NB4 (cell line): Measurements from ENCODE around the gene TMBIM4.

Experiments
- DNase-seq: peaks from one replicate; pipeline ENCODE4 v3.0.0; 2010; ENCODE audit warnings: low read depth
- H3K4me3 ChIP-seq: one replicate; pipeline ENCODE4 v1.5.1; 2011; ENCODE audit warnings: mild to moderate bottlenecking, low read depth, low read length, moderate library complexity
- MYC ChIP-seq: IDR thresholded peaks from 2 replicates; pipeline ENCODE4 v1.6.1; 2011; ENCODE audit warnings: low read depth, low read length
- POLR2A ChIP-seq: IDR thresholded peaks from 2 replicates; pipeline ENCODE4 v1.6.1; 2011; ENCODE audit warnings: mild to moderate bottlenecking; ENCODE audit not compliant: insufficient read length; ENCODE audit errors: extremely low read depth
- TF ChIP-seq, protein P1 (sequence below): IDR thresholded peaks from one replicate; pipeline ENCODE4 v1.5.1; 2012; ENCODE audit warnings: low read depth, low read length
- TF ChIP-seq, protein P2 (sequence below): IDR thresholded peaks from 2 replicates; pipeline ENCODE4 v1.6.1; 2011; ENCODE audit warnings: low read depth, low read length

Gene TMBIM4

DNA sequence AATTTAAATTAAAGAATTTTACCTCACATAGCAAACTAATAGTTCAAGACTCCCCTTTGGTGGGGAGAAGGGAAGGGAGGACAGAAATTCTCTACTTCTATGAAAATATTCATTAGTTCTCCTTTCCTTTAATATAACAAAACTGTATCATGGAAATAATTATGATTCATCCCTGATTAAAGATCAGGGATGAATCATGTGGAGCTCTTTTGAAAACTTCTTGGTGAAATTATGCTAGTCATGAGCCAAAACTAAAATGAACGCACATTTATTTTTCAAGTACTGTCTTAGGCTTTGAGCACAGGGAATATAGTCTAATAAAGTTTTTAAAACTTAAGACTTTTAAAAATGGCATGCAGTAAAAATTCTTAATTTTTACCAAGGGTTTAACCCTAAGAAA is 17.1 kb downstream of the TMBIM4 start:
- no peak for DNase-seq
- no peak overlapping the region for H3K4me3 ChIP-seq
- TF ChIP-seq, protein P1, sequence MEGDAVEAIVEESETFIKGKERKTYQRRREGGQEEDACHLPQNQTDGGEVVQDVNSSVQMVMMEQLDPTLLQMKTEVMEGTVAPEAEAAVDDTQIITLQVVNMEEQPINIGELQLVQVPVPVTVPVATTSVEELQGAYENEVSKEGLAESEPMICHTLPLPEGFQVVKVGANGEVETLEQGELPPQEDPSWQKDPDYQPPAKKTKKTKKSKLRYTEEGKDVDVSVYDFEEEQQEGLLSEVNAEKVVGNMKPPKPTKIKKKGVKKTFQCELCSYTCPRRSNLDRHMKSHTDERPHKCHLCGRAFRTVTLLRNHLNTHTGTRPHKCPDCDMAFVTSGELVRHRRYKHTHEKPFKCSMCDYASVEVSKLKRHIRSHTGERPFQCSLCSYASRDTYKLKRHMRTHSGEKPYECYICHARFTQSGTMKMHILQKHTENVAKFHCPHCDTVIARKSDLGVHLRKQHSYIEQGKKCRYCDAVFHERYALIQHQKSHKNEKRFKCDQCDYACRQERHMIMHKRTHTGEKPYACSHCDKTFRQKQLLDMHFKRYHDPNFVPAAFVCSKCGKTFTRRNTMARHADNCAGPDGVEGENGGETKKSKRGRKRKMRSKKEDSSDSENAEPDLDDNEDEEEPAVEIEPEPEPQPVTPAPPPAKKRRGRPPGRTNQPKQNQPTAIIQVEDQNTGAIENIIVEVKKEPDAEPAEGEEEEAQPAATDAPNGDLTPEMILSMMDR, result no peak
- TF ChIP-seq POLR2A (no peak), MYC (no peak)
- TF ChIP-seq, protein P2, sequence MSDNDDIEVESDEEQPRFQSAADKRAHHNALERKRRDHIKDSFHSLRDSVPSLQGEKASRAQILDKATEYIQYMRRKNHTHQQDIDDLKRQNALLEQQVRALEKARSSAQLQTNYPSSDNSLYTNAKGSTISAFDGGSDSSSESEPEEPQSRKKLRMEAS, result no peak

DNA sequence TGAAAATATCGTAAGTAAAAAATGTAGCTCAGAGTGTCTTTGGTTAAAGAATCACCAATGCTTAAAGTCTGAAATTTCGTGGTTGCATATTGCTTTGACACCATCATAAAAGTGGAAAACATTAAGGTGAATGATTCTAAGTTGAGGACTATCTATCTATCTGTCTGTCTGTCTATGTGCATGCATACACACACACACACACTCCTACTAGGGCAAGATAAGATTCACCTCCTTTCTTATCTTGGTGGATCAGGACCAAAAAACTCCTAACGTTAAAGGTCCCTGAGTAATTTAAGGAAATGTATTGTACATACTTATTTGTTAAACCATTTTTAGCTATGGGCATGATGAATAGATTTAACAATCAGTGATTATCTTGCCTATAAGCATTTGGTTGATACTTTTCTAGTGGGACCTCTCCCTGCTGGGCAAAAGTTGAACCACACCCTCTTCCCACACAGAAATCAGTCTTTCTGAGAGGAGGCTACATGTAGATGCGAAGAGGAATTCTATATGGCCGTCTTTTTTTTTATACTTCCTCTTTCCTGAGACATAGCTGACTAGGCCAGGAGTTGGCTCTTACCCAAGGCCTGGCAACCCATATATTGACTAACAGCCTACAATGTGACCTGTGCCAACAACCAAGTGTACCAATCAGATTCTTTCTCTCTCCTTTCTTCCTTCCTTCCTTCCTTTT is 19.9 kb downstream of the TMBIM4 start:
- DNase-seq, result peak; percentile 78
- H3K4me3 ChIP-seq, result no peak overlapping the region
- TF ChIP-seq POLR2A (no peak), MYC (no peak)
- TF ChIP-seq, protein P2, result no peak
- TF ChIP-seq, protein P1, result no peak

DNA sequence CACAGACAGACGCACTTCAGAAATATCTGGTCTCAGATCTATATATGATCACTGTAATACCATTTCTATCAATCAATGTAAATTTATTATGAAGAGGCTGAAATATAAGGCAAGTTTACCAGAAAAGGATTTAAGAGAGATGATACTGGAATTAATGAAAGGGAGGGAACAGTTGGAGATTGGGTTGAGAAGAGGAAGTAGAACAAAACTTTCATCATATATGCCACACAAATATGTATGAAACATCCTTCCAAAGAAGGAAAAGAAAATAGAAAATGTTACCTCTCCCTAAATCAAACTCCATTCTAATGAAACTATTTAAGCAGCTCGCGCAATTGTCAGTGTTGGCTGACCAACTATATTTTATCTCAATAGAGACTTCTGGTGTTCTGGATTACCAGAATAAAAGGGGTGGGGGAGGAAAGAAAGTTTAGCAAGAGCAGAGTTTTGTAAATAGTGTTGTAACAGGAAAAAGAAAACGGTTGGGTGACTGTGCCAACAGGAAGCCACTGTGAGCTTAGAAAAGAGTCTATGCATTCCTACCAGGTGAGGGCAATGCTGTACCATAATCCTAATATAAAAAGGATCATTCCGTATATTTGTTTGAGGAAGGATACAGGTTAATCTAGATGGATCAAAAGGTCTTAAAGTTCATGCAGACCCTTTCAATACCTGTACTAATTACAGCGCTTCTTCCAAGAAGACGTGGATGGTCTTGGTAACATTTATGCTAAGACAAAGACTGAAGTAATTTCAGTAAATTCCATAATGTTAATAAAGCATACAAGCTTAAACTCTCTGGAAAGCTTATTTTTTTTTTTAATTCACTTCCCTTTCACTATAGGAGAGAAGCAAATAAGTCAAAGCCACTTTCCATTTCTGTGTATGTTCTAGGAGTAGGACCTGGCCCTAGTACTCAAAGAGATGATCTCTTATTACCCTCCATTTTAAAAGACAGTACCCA is 24.7 kb downstream of the TMBIM4 start:
- TF ChIP-seq, protein P1, result peak; percentile 43
- no peak for TF ChIP-seq POLR2A
- H3K4me3 ChIP-seq, result no peak overlapping the region
- DNase-seq, result peak; percentile 95

- DNase-seq, result no peak
- no peak overlapping the region for H3K4me3 ChIP-seq
- no peak for TF ChIP-seq POLR2A
- TF ChIP-seq MYC, result no peak
- TF ChIP-seq, protein P2, result no peak
- TF ChIP-seq, protein P1, result no peak
These were observed 25.9 kb downstream of the TMBIM4 start for GRCh38 chr12:66143868-66144267.

DNA sequence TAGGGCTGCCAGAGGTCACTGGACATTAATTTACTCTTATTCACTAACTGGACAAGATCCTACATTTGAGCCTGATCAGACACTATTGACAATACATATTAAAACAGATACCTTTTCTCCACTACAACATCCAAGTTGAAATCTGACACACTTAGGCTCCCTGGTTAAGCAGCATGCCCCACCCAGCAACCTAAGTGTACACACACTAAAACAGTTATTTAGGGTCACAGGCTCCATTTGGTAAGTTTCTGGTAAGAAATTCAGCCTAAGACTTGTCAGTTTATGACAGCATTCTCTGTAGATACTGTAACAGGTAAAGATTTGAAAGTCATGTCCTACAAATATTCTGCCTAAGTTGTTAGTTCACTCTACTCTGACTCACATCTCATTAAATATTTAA is 27.0 kb downstream of the TMBIM4 start:
- no peak for DNase-seq
- TF ChIP-seq MYC (no peak), POLR2A (no peak)
- TF ChIP-seq, protein P1, result no peak
- no peak overlapping the region for H3K4me3 ChIP-seq
